Measurements from ENCODE around the gene CDYL. TPM values are rescaled to one million over a fixed set of nuclear protein-coding genes. Genes with fewer than 3 reads are reported as not detected.

CDYL gene
- total and polyA plus RNA-seq, 11 donors = 4.3 to 45.2 (median 30.6) TPM

GRCh38 chr6:4727671-4728435 is 48.4 kb upstream of the CDYL start:
- no peaks in the 10 kb centered on the region for H3K9me3 ChIP-seq
- H3K27ac ChIP-seq = no peak overlapping the region
- peaks cover 0 to 6% (median under 1%) of the 10 kb centered on the region in 12 donors for H3K4me1 ChIP-seq
- 46 to 51% (median 47%) methylated on average over 8 of the region's 8 CpGs for WGBS, 4 donors
- TF ChIP-seq CTCF (IDR thresholded peaks at IDR 0.05) (peak in 1 of 12 donors; percentile 4), POLR2A (IDR thresholded peaks at IDR 0.05) (no peak)
- DNase-seq (no peak), ATAC-seq (peak in 2 of 4 donors; percentile 18 to 36)
- intact Hi-C loops (cut with DNase I) = no loop called here
- no peaks in the 10 kb centered on the region for H3K36me3 ChIP-seq
- H3K4me3 ChIP-seq = no peak overlapping the region
- no peaks in the 10 kb centered on the region for H3K27me3 ChIP-seq

- no peak overlapping the region for H3K27ac ChIP-seq
- no peaks in the 10 kb centered on the region for H3K27me3 ChIP-seq
- DNase-seq (no peak), ATAC-seq (no peak)
- TF ChIP-seq CTCF (IDR thresholded peaks at IDR 0.05) = no peak
- TF ChIP-seq POLR2A (IDR thresholded peaks at IDR 0.05) = no peak
- no peaks in the 10 kb centered on the region for H3K36me3 ChIP-seq
- peaks cover 0 to 10% (median 2%) of the 10 kb centered on the region in 12 donors for H3K4me1 ChIP-seq
- intact Hi-C loops (cut with DNase I) = no loop called here
- H3K9me3 ChIP-seq = no peaks in the 10 kb centered on the region
- no peak overlapping the region for H3K4me3 ChIP-seq
- WGBS, 4 donors = 88 to 94% (median 89%) methylated on average over 4 of the region's 4 CpGs
Observed at GRCh38 chr6:4728436-4728769, 47.8 kb upstream of the CDYL start.

GRCh38 chr6:4728926-4729325 is 47.3 kb upstream of the CDYL start:
- no peak for TF ChIP-seq CTCF (IDR thresholded peaks at IDR 0.05)
- no peak for TF ChIP-seq POLR2A (IDR thresholded peaks at IDR 0.05)
- no peaks in the 10 kb centered on the region for H3K9me3 ChIP-seq
- no peak overlapping the region for H3K4me3 ChIP-seq
- ATAC-seq = no peak
- DNase-seq = no peak
- H3K27me3 ChIP-seq = no peaks in the 10 kb centered on the region
- 71 to 99% (median 76%) methylated on average over 2 of the region's 2 CpGs for WGBS, 4 donors
- peaks cover 0 to 11% (median 2%) of the 10 kb centered on the region in 12 donors for H3K4me1 ChIP-seq
- intact Hi-C loops (cut with DNase I) = no loop called here
- H3K27ac ChIP-seq = no peak overlapping the region
- no peaks in the 10 kb centered on the region for H3K36me3 ChIP-seq

GRCh38 chr6:4731996-4732395 is 44.2 kb upstream of the CDYL start:
- Histone ChIP-seq H3K4me1 (peaks cover 0 to 11% (median 2%) of the 10 kb centered on the region in 12 donors), H3K4me3 (no peak overlapping the region), H3K36me3 (no peaks in the 10 kb centered on the region), H3K9me3 (no peaks in the 10 kb centered on the region), H3K27ac (no peak overlapping the region), H3K27me3 (no peaks in the 10 kb centered on the region)
- DNase-seq = no peak
- ATAC-seq = no peak
- TF ChIP-seq CTCF (IDR thresholded peaks at IDR 0.05) = no peak
- TF ChIP-seq POLR2A (IDR thresholded peaks at IDR 0.05) = no peak
- intact Hi-C loops (cut with DNase I) = no loop called here
- 92 to 97% (median 96%) methylated on average over 3 of the region's 3 CpGs for WGBS, 4 donors

Measured in heart left ventricle (tissue), 16 donors.